ENCODE measurements around the gene IFI16. TPM values are rescaled to one million over a fixed set of nuclear protein-coding genes. Genes with fewer than 3 reads are reported as not detected.
"Not testable (repeated sequence)": the region's sequence is repeated elsewhere in the genome, so short reads cannot be mapped to it uniquely, and the experiment has no call there.

The IFI16 gene
- polyA plus RNA-seq, 1 experiment: 179 TPM

DNA sequence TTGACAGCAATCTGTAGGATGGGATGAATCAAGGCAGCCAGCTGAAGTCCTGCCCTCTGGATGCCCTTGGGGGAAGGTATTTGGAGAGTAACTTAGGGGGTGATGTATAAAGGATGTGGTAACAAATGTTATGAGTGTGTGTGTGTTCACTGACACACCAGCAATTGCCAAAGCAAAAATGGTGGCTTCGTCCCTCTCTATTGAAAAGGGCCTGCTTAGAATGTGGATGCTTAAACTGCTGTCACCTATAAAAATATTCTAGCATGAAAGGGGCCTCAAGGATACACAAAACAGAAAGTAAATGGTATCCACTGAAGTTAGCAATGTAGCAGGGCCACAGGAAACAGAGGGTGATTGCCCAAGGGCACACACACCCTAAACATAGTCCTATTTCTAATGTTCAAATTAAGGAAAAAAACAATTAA, 81.9 kb downstream of the IFI16 start:
- Histone ChIP-seq H3K27me3 (ENCODE audit: control insufficient read depth, insufficient read depth, low read length) (no peaks in the 10 kb centered on the region), H3K9me3 (ENCODE audit: control insufficient read depth, insufficient read depth, low read length) (no peaks in the 10 kb centered on the region), H3K27ac (ENCODE audit: low read depth, low read length) (no peak overlapping the region), H3K4me3 (ENCODE audit: low read depth, low read length) (no peak overlapping the region)
- TF ChIP-seq, protein P1, sequence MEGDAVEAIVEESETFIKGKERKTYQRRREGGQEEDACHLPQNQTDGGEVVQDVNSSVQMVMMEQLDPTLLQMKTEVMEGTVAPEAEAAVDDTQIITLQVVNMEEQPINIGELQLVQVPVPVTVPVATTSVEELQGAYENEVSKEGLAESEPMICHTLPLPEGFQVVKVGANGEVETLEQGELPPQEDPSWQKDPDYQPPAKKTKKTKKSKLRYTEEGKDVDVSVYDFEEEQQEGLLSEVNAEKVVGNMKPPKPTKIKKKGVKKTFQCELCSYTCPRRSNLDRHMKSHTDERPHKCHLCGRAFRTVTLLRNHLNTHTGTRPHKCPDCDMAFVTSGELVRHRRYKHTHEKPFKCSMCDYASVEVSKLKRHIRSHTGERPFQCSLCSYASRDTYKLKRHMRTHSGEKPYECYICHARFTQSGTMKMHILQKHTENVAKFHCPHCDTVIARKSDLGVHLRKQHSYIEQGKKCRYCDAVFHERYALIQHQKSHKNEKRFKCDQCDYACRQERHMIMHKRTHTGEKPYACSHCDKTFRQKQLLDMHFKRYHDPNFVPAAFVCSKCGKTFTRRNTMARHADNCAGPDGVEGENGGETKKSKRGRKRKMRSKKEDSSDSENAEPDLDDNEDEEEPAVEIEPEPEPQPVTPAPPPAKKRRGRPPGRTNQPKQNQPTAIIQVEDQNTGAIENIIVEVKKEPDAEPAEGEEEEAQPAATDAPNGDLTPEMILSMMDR (IDR thresholded peaks at IDR 0.05; ENCODE audit: low read depth, low read length): no peak
- no peak for DNase-seq (ENCODE audit: low read depth, low spot score)
- ChIA-PET POLR2A (no interaction called here), CTCF (interaction anchor here (1.4 to 3.8 kb wide), 2 partner anchors 20 to 42 kb away, joined by 6 to 20 read pairs; no protein-coding TSS in a partner anchor)

DNA sequence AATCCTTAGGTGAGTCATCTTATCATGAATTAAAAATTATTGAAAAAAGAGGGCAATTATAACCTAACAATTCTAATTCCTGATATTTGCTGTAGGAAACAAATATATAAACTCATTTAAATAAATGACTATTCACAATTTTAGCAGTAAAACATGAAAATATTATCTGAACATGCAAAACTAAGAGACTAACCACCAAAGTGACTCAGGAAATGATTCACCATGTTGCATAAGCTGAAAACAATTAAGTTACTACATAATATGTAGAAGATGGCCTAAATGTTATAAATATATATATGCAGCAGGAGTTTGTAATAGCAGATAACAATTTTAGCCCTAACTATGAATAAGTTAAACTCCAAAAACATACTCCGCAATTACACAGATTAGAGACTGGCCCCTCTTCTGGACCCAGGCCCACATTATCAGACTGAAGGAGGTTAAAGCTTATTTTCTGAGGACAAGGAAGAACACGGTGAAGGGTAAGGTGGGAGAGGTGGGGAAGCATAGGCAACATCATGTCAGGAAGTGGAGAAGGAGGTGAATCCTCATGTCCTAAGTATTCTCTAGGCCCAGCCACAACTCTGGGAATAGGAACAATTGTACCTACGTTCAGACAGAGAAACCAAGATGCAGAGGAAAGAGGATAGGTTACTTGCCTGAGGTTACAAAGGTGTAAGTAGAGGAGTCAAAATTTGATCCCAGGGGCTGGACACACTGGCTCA, 82.5 kb downstream of the IFI16 start:
- ChIA-PET CTCF (interaction anchor here (1.4 kb wide), 1 partner anchor 41 kb away, joined by 6 read pairs; no protein-coding TSS in a partner anchor), POLR2A (no interaction called here)
- Histone ChIP-seq H3K9me3 (ENCODE audit: control insufficient read depth, insufficient read depth, low read length) (no peaks in the 10 kb centered on the region), H3K27me3 (ENCODE audit: control insufficient read depth, insufficient read depth, low read length) (no peaks in the 10 kb centered on the region), H3K4me3 (ENCODE audit: low read depth, low read length) (no peak overlapping the region), H3K27ac (ENCODE audit: low read depth, low read length) (peak overlapping the region; percentile 69)
- TF ChIP-seq, protein P1 (IDR thresholded peaks at IDR 0.05; ENCODE audit: low read depth, low read length): no peak
- DNase-seq (ENCODE audit: low read depth, low spot score): peak; percentile 18

DNA sequence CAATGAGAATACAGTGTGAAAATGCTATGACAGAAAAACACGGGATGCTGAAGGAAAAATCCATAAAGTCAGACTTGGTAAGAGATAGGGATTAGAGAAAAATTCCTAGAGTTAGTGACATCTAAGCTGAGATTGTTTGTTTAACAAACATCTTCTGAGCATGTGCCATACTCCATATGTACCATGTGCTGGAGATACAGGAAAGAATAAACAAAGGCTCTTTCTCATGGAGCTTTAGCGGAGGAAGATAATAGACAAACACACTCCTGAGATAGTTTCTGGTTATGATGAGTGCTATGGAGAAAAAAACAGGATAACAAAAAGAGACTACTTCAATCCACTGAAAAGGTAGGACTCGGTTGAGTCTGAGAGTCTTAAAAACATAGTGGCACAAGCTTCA, 88.9 kb downstream of the IFI16 start:
- TF ChIP-seq, protein P1 (IDR thresholded peaks at IDR 0.05; ENCODE audit: low read depth, low read length): no peak
- no peak for DNase-seq (ENCODE audit: low read depth, low spot score)
- Histone ChIP-seq H3K9me3 (ENCODE audit: control insufficient read depth, insufficient read depth, low read length) (no peaks in the 10 kb centered on the region), H3K27ac (ENCODE audit: low read depth, low read length) (no peak overlapping the region), H3K4me3 (ENCODE audit: low read depth, low read length) (no peak overlapping the region), H3K27me3 (ENCODE audit: control insufficient read depth, insufficient read depth, low read length) (peaks cover 7% of the 10 kb centered on the region)
- CTCF ChIA-PET: no interaction called here
- POLR2A ChIA-PET: no interaction called here

DNA sequence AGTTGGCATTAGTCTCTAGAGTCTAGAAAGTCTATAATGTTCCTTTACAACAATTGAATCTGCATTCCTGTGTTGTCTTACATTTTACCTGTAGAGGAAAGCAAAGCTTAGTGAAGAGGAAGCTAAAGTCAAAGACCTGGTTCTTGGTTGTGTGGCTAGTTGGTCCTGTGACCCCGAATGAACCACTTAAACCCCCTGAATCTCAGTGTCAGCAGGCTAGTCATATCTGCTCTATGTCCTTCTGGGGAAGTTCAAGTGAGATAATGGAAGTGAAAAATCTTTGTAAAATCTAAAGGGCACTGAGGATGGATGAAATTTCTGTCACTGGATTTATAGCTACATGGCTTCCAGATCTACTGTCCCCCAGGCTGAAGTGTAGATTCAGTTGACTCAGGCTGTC, 90.9 kb downstream of the IFI16 start:
- ChIA-PET POLR2A (no interaction called here), CTCF (no interaction called here)
- Histone ChIP-seq H3K27ac (ENCODE audit: low read depth, low read length) (no peak overlapping the region), H3K9me3 (ENCODE audit: control insufficient read depth, insufficient read depth, low read length) (no peaks in the 10 kb centered on the region; the same call in 1 of the 2 replicates), H3K4me3 (ENCODE audit: low read depth, low read length) (no peak overlapping the region), H3K27me3 (ENCODE audit: control insufficient read depth, insufficient read depth, low read length) (peaks cover 7% of the 10 kb centered on the region)
- DNase-seq (ENCODE audit: low read depth, low spot score): no peak
- TF ChIP-seq, protein P1 (IDR thresholded peaks at IDR 0.05; ENCODE audit: low read depth, low read length): no peak

DNA sequence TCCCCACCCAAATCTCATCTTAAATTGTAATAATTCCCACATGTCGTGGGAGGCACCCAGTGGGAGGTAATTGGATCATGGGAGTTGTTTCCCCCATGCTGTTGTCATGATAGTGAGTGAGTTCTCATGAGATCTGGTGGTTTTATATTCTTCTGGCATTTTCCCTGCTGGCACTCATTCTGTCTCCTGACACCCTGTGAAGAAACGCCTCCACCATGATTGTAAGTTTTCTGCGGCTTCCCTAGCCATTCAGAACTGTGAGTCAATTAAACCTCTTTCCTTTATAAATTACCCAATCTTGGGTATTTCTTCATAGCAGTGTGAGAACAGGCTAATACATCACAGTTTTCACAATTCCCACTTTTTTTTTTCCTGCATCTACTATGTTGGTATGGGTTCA, 93.3 kb downstream of the IFI16 start:
- CTCF ChIA-PET; DNase-seq (ENCODE audit: low read depth, low spot score); H3K4me3 ChIP-seq (ENCODE audit: low read depth, low read length); H3K27me3 ChIP-seq (ENCODE audit: control insufficient read depth, insufficient read depth, low read length); POLR2A ChIA-PET; H3K27ac ChIP-seq (ENCODE audit: low read depth, low read length); H3K9me3 ChIP-seq (ENCODE audit: control insufficient read depth, insufficient read depth, low read length): not testable (repeated sequence)

Other genes with a start within 250 kb of the IFI16 start
- not detected in 2 replicates for gene OR6N1, start 237.7 kb upstream of the IFI16 start, polyA plus RNA-seq (2011; rRNA removed)
- gene OR6N2, start 228.7 kb upstream of the IFI16 start, polyA plus RNA-seq (2011; rRNA removed): not detected in 2 replicates
- gene MNDA, start 178.6 kb upstream of the IFI16 start, polyA plus RNA-seq (2011; rRNA removed): not detected in 2 replicates
- not detected in 2 replicates for gene PYHIN1, start 78.4 kb upstream of the IFI16 start, polyA plus RNA-seq (2011; rRNA removed)
- not detected in 2 replicates for gene AIM2, start 66.9 kb downstream of the IFI16 start, polyA plus RNA-seq (2011; rRNA removed)
- 0.01 TPM in 1 of 2 replicates, not detected in the other for gene CADM3, start 161.7 kb downstream of the IFI16 start, polyA plus RNA-seq (2011; rRNA removed)
- not detected in 2 replicates for gene ACKR1, start 195.0 kb downstream of the IFI16 start, polyA plus RNA-seq (2011; rRNA removed)